Prostate gland (tissue), 2 donors: ENCODE measurements around the gene MAP4K4. TPM values are rescaled to one million over a fixed set of nuclear protein-coding genes. Genes with fewer than 3 reads are reported as not detected.

Experiments
- DNase-seq: peaks from one replicate; pipeline ENCODE4 v3.0.0-alpha.2; 2019; ENCODE audit warnings: low spot score
- H3K27ac ChIP-seq, 2 donors: fragments of 200-600 bp; sonication (generic); 2 replicates each; pipeline ENCODE4 v1.5.1; 2017 to 2019
- H3K27me3 ChIP-seq: fragments of 200-600 bp; sonication (generic); replicated peaks from 2 replicates; pipeline ENCODE4 v1.5.1; 2019; ENCODE audit not compliant: insufficient read depth
- H3K36me3 ChIP-seq, 2 donors: fragments of 200-600 bp; sonication (generic); 1 replicate in 1 of 2; 2 replicates in 1 of 2; pipeline versions ENCODE4 v1.5.1 to v1.8.1; 2017 to 2019
- H3K4me1 ChIP-seq: fragments of 200-600 bp; sonication (generic); replicated peaks from 2 replicates; pipeline ENCODE4 v1.5.1; 2019
- H3K4me3 ChIP-seq, 2 donors: fragments of 200-600 bp; sonication (generic); 2 replicates each; pipeline ENCODE4 v1.5.1; 2017 to 2019
- H3K9me3 ChIP-seq: fragments of 200-600 bp; sonication (generic); 2 replicates; pipeline ENCODE4 v1.5.1; 2017
- CTCF ChIP-seq, 4 experiments: fragments of 200-600 bp in 2 of 4; fragments of 450-650 bp in 2 of 4; sonication (generic) in 2 of 4; IDR thresholded peaks; 1 replicate in 3 of 4; 2 replicates in 1 of 4; pipeline ENCODE4 v1.5.1; 2016 to 2019; ENCODE audit warnings: antibody characterized with exemption in 4 of 4, mild to moderate bottlenecking in 2 of 4, moderate library complexity in 2 of 4
- POLR2A ChIP-seq: fragments of 450-650 bp; IDR thresholded peaks from one replicate; pipeline ENCODE4 v1.6.1; 2016; ENCODE audit warnings: antibody characterized with exemption, mild to moderate bottlenecking
- POLR2AphosphoS5 ChIP-seq: sonication (generic); formaldehyde crosslinking; IDR thresholded peaks from one replicate; pipeline ENCODE4 v1.6.1; 2017; ENCODE audit warnings: antibody characterized with exemption
- WGBS: methylation state at CpG from one replicate; pipeline ENCODE4 v1.1.5; 2018; 5-methylcytosine and 5-hydroxymethylcytosine counted together
- intact Hi-C: fragments of 100-400 bp; cut with DNase I; formaldehyde crosslinking; loops from one replicate; pipeline ENCODE4 v1.14.2; 2022
- total RNA-seq, 2 donors: library from RNA; depleted of rRNA; stranded (reverse); fragments of >200 nt; gene quantifications; one replicate each; pipeline ENCODE4 v1.1.0, GENCODE V29; 2016

Gene MAP4K4
- total RNA-seq, 2 donors from 2014 or later = 23.6 to 107 TPM

- intact Hi-C loops = no loop called here
- TF ChIP-seq POLR2A (no peak), CTCF (IDR thresholded peaks at IDR 0.05) (no peak), POLR2AphosphoS5 (no peak)
Measured at GRCh38 chr2:101731221-101732054, 33.9 kb downstream of the MAP4K4 start.

GRCh38 chr2:101732199-101732598, 34.7 kb downstream of the MAP4K4 start:
- no peak for DNase-seq
- no peak overlapping the region for H3K27ac ChIP-seq
- H3K9me3 ChIP-seq = no peaks in the 10 kb centered on the region
- no peaks in the 10 kb centered on the region for H3K36me3 ChIP-seq
- no peaks in the 10 kb centered on the region for H3K4me1 ChIP-seq
- WGBS = 50% methylated on average over 4 of the region's 4 CpGs
- H3K27me3 ChIP-seq = no peaks in the 10 kb centered on the region
- intact Hi-C loops = no loop called here
- TF ChIP-seq POLR2A (no peak), CTCF (IDR thresholded peaks at IDR 0.05) (no peak), POLR2AphosphoS5 (no peak)
- H3K4me3 ChIP-seq = no peak overlapping the region

More at GRCh38 chr2:101731221-101732054, 33.9 kb downstream of the MAP4K4 start:
- no peaks in the 10 kb centered on the region for H3K36me3 ChIP-seq
- H3K27me3 ChIP-seq = no peaks in the 10 kb centered on the region
- no peak overlapping the region for H3K27ac ChIP-seq
- H3K4me3 ChIP-seq = no peak overlapping the region
- no peaks in the 10 kb centered on the region for H3K9me3 ChIP-seq
- 81% methylated on average over 9 of the region's 9 CpGs for WGBS
- DNase-seq = no peak
- no peaks in the 10 kb centered on the region for H3K4me1 ChIP-seq

- TF ChIP-seq POLR2A (no peak), POLR2AphosphoS5 (no peak), CTCF (IDR thresholded peaks at IDR 0.05) (no peak)
- H3K4me1 ChIP-seq = no peaks in the 10 kb centered on the region
- DNase-seq = no peak
- H3K27me3 ChIP-seq = no peaks in the 10 kb centered on the region
- intact Hi-C loops = no loop called here
- H3K9me3 ChIP-seq = no peaks in the 10 kb centered on the region
- no peaks in the 10 kb centered on the region for H3K36me3 ChIP-seq
- WGBS = 95% methylated on average over 14 of the region's 14 CpGs
- H3K4me3 ChIP-seq = no peak overlapping the region
- H3K27ac ChIP-seq = no peak overlapping the region
Measured at GRCh38 chr2:101732773-101733256, 35.3 kb downstream of the MAP4K4 start.

GRCh38 chr2:101733257-101733993, 35.9 kb downstream of the MAP4K4 start:
- no peak overlapping the region for H3K4me3 ChIP-seq
- DNase-seq = no peak
- H3K27me3 ChIP-seq = no peaks in the 10 kb centered on the region
- WGBS = 71% methylated on average over 4 of the region's 4 CpGs
- intact Hi-C loops = no loop called here
- no peak for TF ChIP-seq POLR2A
- no peak for TF ChIP-seq CTCF (IDR thresholded peaks at IDR 0.05)
- TF ChIP-seq POLR2AphosphoS5 = no peak
- H3K9me3 ChIP-seq = no peaks in the 10 kb centered on the region
- no peak overlapping the region for H3K27ac ChIP-seq
- no peaks in the 10 kb centered on the region for H3K4me1 ChIP-seq
- no peaks in the 10 kb centered on the region for H3K36me3 ChIP-seq
